Stimulated activated CD8-positive, alpha-beta memory T cell treated with anti-CD3 and anti-CD28 coated beads, Interleukin-15, amount 100 ng/mL, for 24 hours (primary cell): Measurements from ENCODE around the gene KRT31.
"Not testable (repeated sequence)": the region's sequence is repeated elsewhere in the genome, so short reads cannot be mapped to it uniquely, and the experiment has no call there.

Experiments used
- DNase-seq: peaks from one replicate; pipeline ENCODE4 v3.0.0-alpha.2; 2020; ENCODE audit warnings: low read depth

The KRT31 gene

GRCh38 chr17:41396996-41397660 lies at the start of gene KRT31:
Gene KRT31, minus strand, starts transcription at chr17:41397608. Its CDS starts 69 bp downstream, at chr17:41397539.
- DNase-seq = no peak

GRCh38 chr17:41446806-41447205 lies 49.4 kb upstream of the KRT31 start:
- no peak for DNase-seq

- DNase-seq = no peak
Observed at GRCh38 chr17:41444640-41445039, 47.2 kb upstream of the KRT31 start.

DNA sequence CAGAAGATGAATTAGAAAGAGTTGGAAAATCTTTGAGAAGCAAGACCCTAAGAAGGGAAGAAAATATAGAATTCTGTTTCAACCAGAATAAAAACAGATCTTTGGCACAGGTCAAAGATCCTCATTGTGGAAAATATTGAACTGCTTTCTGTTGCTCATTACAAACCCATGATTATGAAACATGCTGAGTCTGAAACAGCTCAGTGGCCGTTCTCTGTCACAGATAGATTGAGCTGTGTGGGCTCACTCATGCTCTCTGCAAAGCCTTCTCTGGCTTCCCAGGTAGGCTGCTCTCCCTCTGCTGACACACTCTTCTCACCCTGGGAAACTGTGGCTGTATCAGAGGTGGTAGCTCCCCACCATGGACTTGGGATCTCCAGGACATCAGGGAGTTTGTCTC lies 46.8 kb upstream of the KRT31 start:
- no peak for DNase-seq

- no peak for DNase-seq
Observed at GRCh38 chr17:41442739-41443138, 45.3 kb upstream of the KRT31 start.

- DNase-seq = no peak
Observed at GRCh38 chr17:41440531-41441033, 43.2 kb upstream of the KRT31 start, which contains the start of gene KRT38. Gene KRT38, minus strand, starts transcription at chr17:41440983. Its CDS starts 62 bp downstream, at chr17:41440921.

DNA sequence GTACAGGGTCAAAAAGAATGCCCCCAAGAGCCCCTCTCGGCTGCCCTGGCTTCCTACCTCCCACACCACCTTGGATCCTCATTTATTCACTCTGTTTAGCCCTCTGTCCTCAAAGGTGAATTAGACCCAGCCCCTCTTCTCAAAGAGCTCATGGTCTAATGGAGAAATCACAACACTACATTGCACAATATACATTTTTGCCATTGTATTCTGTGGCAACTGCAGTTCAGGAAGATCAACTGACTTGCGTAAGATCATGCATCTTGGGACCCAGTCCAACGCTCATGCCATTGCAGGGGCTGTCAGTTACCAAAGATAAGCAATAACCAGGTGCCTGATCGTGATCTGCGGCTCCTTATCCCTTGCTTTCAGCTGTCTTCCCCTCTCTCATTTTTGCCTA lies 42.0 kb upstream of the KRT31 start:
- no peak for DNase-seq

- DNase-seq = no peak
Observed at GRCh38 chr17:41437769-41438168, 40.4 kb upstream of the KRT31 start.

GRCh38 chr17:41437254-41437653 lies 39.8 kb upstream of the KRT31 start:
- DNase-seq = no peak

DNA sequence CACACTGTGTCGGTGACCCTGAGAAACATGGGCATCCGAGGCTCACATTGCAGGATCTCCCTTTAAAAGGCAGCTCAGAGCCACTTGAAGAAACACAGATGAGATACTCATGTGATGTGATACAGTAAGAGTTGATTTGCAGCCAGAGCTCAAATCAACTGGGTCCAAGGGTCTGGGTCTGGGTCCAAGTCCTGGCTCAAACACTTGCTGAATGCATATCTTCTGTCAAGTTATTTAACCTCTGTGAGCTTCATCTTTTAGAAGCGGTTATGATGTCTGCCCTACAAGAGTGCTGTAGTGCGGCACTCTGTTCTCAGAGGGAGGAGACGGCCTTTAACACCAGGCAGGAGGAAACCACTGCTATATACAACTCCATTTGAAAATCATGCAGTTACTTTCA lies 37.0 kb upstream of the KRT31 start:
- no peak for DNase-seq

GRCh38 chr17:41434005-41434404 lies 36.6 kb upstream of the KRT31 start:
- no peak for DNase-seq

DNA sequence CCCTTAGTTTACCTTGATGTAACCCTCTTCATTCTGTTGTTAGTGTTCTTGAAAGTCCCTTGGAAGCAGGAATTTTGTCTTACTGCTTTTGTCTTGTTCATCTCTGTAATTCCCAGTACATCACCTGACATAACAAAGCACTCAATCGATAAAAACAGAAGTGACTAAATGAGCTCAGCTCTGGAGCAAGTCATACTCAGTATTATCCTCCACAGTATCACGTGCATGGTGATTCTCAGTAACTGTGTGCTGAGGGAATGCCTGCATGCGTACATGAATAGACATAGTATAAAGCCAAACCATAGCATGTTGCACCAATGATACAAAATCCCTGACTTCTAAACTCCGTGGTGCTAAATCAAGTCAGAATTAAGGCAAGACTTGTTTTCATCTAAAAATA lies 36.2 kb upstream of the KRT31 start:
- DNase-seq = no peak

DNA sequence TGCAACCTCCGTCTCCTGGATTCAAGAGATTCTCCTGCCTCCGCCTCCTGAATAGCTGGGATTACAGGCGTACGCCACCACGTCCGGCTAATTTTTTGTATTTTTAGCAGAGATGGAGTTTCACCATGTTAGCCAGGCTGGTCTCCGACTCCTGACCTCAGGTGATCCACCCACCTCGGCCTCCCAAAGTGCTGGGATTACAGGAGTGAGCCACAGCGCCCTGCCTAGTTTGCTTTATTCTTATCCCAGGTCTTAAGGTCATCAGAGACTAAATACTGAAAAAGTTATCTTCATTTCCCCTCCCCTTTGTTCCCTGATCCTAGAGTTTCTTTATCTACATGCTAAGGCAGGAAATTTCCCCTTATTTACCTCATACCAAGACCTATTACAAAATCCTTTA lies 33.0 kb upstream of the KRT31 start:
- DNase-seq = not testable (repeated sequence)

DNA sequence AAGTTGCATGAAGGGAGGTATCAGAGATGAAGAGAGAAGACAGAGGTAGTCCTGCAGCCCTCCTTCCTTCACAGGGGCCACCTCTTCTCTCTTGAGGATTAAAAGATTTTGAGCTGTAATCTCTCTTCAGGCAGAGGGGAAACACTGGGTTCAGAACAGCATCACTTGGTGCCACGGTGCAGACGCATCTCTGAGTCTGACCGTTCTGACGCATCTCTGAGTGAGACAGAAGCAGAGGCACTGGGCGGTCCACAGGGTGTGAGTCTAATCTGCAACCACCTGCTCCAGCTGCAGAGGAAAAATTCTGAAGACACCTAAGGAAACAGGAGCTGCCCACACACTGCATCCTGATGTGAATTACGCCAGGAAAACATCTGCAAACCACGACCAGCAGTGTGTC lies 32.3 kb upstream of the KRT31 start:
- no peak for DNase-seq

DNA sequence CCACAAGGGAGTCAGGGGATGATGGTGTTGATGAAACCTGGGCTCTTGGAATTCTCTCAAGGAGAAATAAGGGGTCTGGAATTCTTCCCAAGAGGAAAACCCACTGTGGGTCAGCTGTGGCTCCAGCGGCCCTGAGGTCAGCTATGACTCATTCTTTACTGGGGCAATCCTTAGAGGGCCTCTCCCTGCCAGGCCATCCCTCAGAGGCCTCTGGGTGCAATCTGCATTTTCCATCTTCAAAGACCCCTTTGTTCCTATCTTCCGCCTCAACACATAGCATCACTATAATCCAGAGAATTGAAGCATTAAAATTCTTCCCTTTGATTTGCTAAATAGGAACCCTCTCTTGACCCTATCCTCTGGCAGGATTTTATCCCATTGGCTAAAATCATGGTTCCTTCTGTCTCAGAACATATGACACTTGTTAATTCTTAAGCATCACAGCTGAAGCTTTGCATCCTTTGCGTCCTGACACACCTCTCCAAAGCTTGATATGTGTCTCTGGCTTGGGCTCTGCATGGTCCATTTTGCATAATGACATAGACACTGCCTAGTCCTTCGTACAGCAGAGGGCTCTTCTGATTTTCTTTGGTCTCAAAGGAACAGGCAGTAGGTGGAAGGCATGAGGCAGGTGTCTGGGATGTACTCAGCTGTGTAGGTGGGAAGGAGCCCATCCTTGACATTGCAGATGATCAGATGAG lies 31.3 kb upstream of the KRT31 start:
- no peak for DNase-seq

- no peak for DNase-seq
Observed at GRCh38 chr17:41424111-41424635, 26.8 kb upstream of the KRT31 start, which contains the start of gene KRT37. Gene KRT37, minus strand, starts transcription at chr17:41424585. Its CDS starts 62 bp downstream, at chr17:41424523.

- not testable (repeated sequence) for DNase-seq
Observed at GRCh38 chr17:41422586-41422985, 25.2 kb upstream of the KRT31 start.

DNA sequence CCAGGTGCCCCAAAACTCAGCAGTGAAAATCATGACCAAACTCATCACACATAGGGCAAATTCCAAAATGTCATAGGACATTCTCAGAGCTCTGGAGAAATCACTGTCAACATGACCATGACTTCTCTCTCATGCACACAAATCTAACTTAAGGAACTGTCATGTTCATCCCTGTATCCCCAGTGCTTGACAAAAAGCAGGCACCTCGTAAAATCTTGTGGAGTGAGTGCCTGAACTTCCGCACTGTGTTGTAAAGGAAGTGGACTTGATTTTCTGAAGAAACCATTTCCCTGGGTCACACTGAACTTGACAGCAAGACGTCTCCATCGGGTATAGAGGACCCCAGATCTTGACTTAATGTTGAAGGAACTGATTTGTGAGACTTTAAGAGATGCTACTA lies 24.2 kb upstream of the KRT31 start:
- DNase-seq = no peak

DNA sequence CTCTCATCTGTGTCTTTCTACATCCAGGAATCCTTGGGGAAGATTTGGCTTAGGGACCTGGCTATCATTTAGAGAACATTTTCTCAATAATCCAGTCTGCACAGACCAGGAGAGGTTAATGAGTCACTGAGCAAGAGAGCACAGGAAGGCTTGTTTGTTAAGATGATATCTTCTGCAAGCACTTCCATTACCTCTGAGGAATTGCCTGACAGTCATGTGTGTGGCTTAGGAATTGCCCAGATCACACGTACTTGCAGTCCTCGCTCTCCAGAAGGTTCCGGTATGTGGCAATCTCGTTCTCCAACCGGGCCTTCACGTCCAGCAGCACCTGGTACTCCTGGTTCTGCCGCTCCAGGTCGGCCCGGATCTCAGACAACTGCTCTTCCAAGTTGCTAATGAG lies 23.7 kb upstream of the KRT31 start:
- DNase-seq = no peak

DNA sequence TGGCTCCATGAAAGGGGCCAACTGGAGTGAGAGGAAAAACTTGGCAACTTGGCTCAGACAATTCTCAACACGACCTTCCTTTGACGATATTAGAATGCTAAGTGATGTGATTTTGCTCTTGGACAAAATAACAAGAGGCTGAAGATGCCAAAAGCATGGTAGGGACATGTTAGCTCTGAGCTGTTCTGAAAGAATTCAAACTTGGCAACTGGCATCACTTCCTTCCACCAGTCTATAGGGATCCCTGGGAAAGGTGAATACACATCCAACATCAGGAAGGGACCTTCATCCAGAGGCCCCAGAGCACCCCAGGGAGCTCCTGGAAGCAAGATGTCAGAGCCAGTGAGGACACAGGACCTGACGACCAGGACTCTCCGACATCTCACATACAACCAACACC lies 22.7 kb upstream of the KRT31 start:
- no peak for DNase-seq

DNA sequence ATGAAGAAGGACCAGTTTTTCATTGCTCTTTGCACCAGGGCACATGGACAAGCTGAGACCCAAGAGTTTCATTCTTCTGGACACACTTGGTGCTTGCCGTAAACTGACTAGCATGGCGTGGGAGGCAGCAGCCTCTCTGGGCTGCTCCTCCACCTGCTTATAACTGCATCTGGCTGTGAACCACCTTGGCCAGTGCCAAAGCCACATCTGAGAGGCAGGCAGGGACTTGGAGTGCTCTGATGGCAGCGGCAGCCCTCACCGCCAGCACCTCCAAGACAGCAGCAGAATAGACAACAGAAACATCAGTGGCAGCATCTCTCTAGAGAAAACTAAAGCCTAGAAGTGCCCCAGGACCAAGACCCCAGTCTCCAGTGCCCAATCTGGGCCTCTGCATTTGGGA lies 22.3 kb upstream of the KRT31 start:
- no peak for DNase-seq

DNA sequence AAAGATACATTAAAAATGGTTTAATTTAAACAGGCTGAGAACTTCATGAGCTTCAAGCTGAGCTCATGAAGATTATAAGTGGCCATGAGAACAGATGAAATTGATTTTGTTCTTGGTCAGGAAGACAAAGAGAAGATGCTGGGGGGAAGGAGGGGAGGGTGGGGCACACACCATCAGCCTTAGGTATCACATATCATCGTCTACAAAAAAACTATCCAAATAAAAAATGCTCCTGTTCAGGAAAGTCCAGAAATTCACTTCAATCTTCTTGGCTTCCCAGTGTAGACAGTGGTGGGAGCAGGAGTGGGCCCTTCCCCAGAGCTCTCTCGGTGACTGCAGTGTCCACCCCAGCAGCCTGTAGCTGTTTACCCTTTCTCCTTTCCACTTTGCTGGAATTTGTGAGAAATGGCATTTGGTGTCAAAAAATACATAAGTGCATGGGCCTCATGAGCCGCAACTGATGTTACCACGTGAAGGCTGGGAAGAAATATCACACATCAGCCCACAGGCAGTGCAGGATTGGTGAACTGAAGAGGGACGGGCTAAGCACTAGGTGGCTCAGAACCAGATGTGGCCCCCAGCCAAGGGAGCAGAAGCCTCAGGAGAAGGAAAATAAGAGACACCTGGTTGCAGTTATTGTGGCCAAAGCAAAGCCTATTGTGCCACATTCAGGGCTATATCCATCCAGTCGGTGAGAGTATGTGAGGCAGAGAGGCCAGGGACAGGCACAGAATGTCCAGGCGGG lies 20.9 kb upstream of the KRT31 start:
- no peak for DNase-seq
